K562 (cell line): ENCODE data around the gene INSM1. TPM values are rescaled to one million over a fixed set of nuclear protein-coding genes. Genes with fewer than 3 reads are reported as not detected.

Source experiments
- E4F1 ChIP-seq: fragments of 250-450 bp; sonication (Bioruptor Pico); IDR thresholded peaks from 2 replicates; pipeline ENCODE4 v1.5.0; 2021; ENCODE audit warnings: mild to moderate bottlenecking, borderline replicate concordance
- FOS ChIP-seq: IDR thresholded peaks from 3 replicates; pipeline ENCODE4 v1.6.1; 2011; ENCODE audit not compliant: insufficient read length; ENCODE audit errors: extremely low read depth
- HCFC1 ChIP-seq: IDR thresholded peaks from 2 replicates; pipeline ENCODE4 v1.6.1; 2012; ENCODE audit warnings: low read depth, low read length, improper control_type of control experiment
- SFPQ ChIP-seq: fragments of 200-400 bp; formaldehyde crosslinking; IDR thresholded peaks from 2 replicates; pipeline ENCODE4 v1.6.1; 2017; ENCODE audit warnings: mild to moderate bottlenecking, low read depth, low read length, moderate library complexity
- SIN3B ChIP-seq: fragments of 450-650 bp; IDR thresholded peaks from 2 replicates; pipeline ENCODE4 v1.6.1; 2017; ENCODE audit warnings: low read depth, mild to moderate bottlenecking, moderate library complexity
- VEZF1 ChIP-seq: fragments of 200-800 bp; sonication (Bioruptor generic); IDR thresholded peaks from 2 replicates; pipeline ENCODE4 v1.6.1; 2017; ENCODE audit warnings: missing genetic modification characterization, missing compliant biosample characterization
- polyA plus RNA-seq, 8 experiments: library from polyadenylated mRNA; depleted of rRNA in 4 of 8; stranded (reverse) in 5 of 8; unstranded in 3 of 8; fragments of >200 nt; fragmentation: Nextera tagmentation in 2 of 8; fragmentation: Illumina TruSeq in 1 of 8; extraction: Ambion mirVana in 2 of 8; extraction: Trizol in 1 of 8; gene quantifications; 2 replicates each; pipeline versions ENCODE4 v1.2.1 to v1.2.3, GENCODE V29; 2011 to 2014; ENCODE audit warnings: inconsistent platforms in 1 of 8, missing spikeins in 1 of 8
- total RNA-seq, 7 experiments: library from RNA; depleted of rRNA in 6 of 7; stranded (reverse); fragments of >200 nt in 6 of 7; fragmentation: Illumina TruSeq in 2 of 7; extraction: Trizol in 2 of 7; gene quantifications; 2 replicates each; pipeline versions ENCODE4 v1.2.1 to v1.2.3, GENCODE V29; 2011 to 2021; ENCODE audit warnings: low replicate concordance in 1 of 7
- TF ChIP-seq, protein P1 (sequence below): fragments of 200-600 bp; sonication (generic); IDR thresholded peaks from one replicate; pipeline ENCODE4 v1.6.1; 2012; ENCODE audit warnings: mild to moderate bottlenecking, low read depth, low read length, inconsistent platforms

The INSM1 gene
- total and polyA plus RNA-seq, 9 of the 15 experiments (the other 6 are each of a cell fraction or from before 2014, with no cell fraction given), result not detected

DNA sequence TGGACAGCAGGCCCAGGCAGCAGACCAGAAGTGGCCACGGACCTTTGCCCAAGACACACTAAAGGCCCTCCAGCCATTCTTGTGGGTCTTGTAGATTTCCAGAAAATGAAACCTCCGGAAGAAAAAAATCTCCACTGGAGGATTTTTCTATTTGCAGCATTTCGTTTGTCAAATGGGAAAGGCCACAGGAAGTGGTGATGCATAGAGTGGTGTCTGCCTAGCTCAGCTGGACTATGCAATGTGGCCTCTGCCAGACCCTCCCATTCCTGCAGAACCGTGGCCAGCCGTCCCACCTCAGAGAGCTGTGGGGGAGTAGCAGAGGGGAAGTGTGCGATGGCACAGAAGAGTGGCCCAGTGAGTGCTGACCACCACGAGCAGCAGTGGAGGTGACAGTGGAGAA lies 24.0 kb upstream of the INSM1 start (continued):
- TF ChIP-seq VEZF1 (CRISPR knock-in tag) (no peak), HCFC1 (no peak), SIN3B (no peak), E4F1 (CRISPR knock-in tag) (no peak), FOS (no peak), SFPQ (no peak)
- TF ChIP-seq, protein P1, sequence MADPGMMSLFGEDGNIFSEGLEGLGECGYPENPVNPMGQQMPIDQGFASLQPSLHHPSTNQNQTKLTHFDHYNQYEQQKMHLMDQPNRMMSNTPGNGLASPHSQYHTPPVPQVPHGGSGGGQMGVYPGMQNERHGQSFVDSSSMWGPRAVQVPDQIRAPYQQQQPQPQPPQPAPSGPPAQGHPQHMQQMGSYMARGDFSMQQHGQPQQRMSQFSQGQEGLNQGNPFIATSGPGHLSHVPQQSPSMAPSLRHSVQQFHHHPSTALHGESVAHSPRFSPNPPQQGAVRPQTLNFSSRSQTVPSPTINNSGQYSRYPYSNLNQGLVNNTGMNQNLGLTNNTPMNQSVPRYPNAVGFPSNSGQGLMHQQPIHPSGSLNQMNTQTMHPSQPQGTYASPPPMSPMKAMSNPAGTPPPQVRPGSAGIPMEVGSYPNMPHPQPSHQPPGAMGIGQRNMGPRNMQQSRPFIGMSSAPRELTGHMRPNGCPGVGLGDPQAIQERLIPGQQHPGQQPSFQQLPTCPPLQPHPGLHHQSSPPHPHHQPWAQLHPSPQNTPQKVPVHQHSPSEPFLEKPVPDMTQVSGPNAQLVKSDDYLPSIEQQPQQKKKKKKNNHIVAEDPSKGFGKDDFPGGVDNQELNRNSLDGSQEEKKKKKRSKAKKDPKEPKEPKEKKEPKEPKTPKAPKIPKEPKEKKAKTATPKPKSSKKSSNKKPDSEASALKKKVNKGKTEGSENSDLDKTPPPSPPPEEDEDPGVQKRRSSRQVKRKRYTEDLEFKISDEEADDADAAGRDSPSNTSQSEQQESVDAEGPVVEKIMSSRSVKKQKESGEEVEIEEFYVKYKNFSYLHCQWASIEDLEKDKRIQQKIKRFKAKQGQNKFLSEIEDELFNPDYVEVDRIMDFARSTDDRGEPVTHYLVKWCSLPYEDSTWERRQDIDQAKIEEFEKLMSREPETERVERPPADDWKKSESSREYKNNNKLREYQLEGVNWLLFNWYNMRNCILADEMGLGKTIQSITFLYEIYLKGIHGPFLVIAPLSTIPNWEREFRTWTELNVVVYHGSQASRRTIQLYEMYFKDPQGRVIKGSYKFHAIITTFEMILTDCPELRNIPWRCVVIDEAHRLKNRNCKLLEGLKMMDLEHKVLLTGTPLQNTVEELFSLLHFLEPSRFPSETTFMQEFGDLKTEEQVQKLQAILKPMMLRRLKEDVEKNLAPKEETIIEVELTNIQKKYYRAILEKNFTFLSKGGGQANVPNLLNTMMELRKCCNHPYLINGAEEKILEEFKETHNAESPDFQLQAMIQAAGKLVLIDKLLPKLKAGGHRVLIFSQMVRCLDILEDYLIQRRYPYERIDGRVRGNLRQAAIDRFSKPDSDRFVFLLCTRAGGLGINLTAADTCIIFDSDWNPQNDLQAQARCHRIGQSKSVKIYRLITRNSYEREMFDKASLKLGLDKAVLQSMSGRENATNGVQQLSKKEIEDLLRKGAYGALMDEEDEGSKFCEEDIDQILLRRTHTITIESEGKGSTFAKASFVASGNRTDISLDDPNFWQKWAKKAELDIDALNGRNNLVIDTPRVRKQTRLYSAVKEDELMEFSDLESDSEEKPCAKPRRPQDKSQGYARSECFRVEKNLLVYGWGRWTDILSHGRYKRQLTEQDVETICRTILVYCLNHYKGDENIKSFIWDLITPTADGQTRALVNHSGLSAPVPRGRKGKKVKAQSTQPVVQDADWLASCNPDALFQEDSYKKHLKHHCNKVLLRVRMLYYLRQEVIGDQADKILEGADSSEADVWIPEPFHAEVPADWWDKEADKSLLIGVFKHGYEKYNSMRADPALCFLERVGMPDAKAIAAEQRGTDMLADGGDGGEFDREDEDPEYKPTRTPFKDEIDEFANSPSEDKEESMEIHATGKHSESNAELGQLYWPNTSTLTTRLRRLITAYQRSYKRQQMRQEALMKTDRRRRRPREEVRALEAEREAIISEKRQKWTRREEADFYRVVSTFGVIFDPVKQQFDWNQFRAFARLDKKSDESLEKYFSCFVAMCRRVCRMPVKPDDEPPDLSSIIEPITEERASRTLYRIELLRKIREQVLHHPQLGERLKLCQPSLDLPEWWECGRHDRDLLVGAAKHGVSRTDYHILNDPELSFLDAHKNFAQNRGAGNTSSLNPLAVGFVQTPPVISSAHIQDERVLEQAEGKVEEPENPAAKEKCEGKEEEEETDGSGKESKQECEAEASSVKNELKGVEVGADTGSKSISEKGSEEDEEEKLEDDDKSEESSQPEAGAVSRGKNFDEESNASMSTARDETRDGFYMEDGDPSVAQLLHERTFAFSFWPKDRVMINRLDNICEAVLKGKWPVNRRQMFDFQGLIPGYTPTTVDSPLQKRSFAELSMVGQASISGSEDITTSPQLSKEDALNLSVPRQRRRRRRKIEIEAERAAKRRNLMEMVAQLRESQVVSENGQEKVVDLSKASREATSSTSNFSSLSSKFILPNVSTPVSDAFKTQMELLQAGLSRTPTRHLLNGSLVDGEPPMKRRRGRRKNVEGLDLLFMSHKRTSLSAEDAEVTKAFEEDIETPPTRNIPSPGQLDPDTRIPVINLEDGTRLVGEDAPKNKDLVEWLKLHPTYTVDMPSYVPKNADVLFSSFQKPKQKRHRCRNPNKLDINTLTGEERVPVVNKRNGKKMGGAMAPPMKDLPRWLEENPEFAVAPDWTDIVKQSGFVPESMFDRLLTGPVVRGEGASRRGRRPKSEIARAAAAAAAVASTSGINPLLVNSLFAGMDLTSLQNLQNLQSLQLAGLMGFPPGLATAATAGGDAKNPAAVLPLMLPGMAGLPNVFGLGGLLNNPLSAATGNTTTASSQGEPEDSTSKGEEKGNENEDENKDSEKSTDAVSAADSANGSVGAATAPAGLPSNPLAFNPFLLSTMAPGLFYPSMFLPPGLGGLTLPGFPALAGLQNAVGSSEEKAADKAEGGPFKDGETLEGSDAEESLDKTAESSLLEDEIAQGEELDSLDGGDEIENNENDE, result no peak
